GM12873 (cell line): ENCODE measurements around the gene FDCSP.

Experiments used
- CTCF ChIP-seq: IDR thresholded peaks from 2 replicates; pipeline ENCODE4 v1.5.1; 2012; ENCODE audit warnings: low read depth, mild to moderate bottlenecking, moderate library complexity, low read length, control low read depth; ENCODE audit not compliant: insufficient read depth; ENCODE audit errors: missing control alignments

FDCSP gene

GRCh38 chr4:70251945-70252277 lies 26.0 kb downstream of the FDCSP start:
- no peak for TF ChIP-seq CTCF

GRCh38 chr4:70269674-70270073 lies 43.8 kb downstream of the FDCSP start:
- peak; percentile 6 for TF ChIP-seq CTCF

GRCh38 chr4:70277121-70277520 lies 51.2 kb downstream of the FDCSP start:
- TF ChIP-seq CTCF, result no peak

- TF ChIP-seq CTCF, result no peak
Observed at GRCh38 chr4:70280567-70280966, 54.6 kb downstream of the FDCSP start.
